Duodenal mucosa (tissue), 2 donors: ENCODE measurements around the gene UBR4.

Source experiments
- H3K27ac ChIP-seq: one replicate; pipeline ENCODE4 v1.7.0; 2013; ENCODE audit warnings: low read depth, low read length
- H3K27me3 ChIP-seq, 2 donors: one replicate each; pipeline ENCODE4 v1.7.0; 2013; ENCODE audit warnings: low read length in 2 of 2, control low read depth in 1 of 2; ENCODE audit not compliant: insufficient read depth in 2 of 2, control insufficient read depth in 1 of 2
- H3K36me3 ChIP-seq, 2 donors: one replicate each; pipeline ENCODE4 v1.7.0; 2013; ENCODE audit warnings: low read length in 2 of 2, control low read depth in 1 of 2; ENCODE audit not compliant: insufficient read depth in 2 of 2, control insufficient read depth in 1 of 2
- H3K4me1 ChIP-seq, 2 donors: one replicate each; pipeline ENCODE4 v1.7.0; 2013; ENCODE audit warnings: low read length in 2 of 2, control low read depth in 1 of 2; ENCODE audit not compliant: insufficient read depth in 2 of 2, control insufficient read depth in 1 of 2
- H3K4me3 ChIP-seq, 2 donors: one replicate each; pipeline ENCODE4 v1.7.0; 2013; ENCODE audit warnings: low read length in 2 of 2, low read depth in 1 of 2
- H3K9ac ChIP-seq, 2 donors: one replicate each; pipeline ENCODE4 v1.7.0; 2013; ENCODE audit warnings: low read length in 2 of 2, low read depth in 1 of 2
- H3K9me3 ChIP-seq, 2 donors: one replicate each; pipeline ENCODE4 v1.7.0; 2013; ENCODE audit warnings: low read length in 2 of 2, control low read depth in 1 of 2; ENCODE audit not compliant: control insufficient read depth in 1 of 2

Gene UBR4

DNA sequence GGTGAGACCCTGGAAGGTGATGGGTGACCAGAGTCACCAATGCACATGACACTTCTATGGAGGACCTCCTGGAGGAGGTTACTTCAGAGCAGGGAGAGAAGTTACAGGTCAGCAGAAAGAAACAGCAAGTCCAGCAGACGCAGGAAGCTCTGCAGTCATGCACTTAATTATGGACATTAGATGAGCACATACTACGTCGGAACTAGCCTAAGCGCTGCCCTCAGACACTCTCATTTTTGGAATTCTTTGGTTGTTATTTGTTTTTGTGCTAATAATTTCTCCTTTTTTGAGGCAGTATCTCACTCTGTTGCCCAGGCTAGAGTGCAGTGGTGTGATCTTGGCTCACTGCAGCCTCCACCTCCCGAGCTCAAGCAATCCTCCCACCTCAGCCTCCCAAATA is 160.3 kb downstream of the UBR4 start:
- Histone ChIP-seq H3K4me1 (no peaks in the 10 kb centered on the region), H3K4me3 (no peak overlapping the region), H3K9ac (no peak overlapping the region), H3K27ac (no peak overlapping the region), H3K27me3 (peaks cover 15% of the 10 kb centered on the region in 2 donors), H3K36me3 (no peaks in the 10 kb centered on the region), H3K9me3 (no peaks in the 10 kb centered on the region)

GRCh38 chr1:19049128-19049768 is 160.8 kb downstream of the UBR4 start:
- no peaks in the 10 kb centered on the region for H3K36me3 ChIP-seq
- H3K4me3 ChIP-seq, result no peak overlapping the region
- H3K4me1 ChIP-seq, result no peaks in the 10 kb centered on the region
- no peak overlapping the region for H3K9ac ChIP-seq
- peaks cover 10% of the 10 kb centered on the region in 2 donors for H3K27me3 ChIP-seq
- no peak overlapping the region for H3K27ac ChIP-seq
- no peaks in the 10 kb centered on the region for H3K9me3 ChIP-seq

DNA sequence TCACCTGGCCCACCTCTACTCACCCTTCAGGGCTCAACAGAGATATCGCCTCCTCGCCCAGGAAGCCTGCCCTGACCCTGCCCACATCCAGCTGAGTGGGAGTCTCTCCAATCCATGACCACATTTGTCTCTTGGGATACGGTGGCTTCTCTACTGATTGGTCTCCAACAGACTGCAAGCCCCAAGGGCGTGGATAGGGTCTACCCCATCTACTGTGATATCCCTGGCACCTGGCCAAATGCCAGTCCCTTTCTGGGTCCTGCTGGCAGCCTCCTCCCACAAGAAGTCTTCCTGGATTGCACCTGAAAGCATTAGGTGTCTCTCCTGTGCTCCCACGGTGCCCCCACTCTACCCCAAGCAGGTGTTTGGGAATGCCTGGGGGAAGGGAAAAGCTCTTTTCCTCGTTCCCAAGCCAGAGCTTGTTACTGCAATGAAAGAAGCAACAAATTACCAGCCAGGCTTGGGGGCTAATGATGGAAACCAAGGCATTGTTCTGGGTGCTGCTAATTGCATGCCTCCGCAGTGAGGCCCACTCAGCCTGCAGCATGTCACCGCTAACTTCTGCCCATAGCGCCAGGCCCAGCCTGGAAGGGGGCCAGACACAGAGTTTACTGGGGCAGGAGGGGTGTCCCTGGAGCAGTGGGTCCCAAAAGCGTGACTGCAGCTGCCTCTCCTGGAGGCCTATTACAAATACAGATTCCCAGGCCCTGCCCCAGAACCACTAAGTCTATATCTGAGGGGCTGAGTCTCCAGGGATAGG is 162.9 kb downstream of the UBR4 start:
- Histone ChIP-seq H3K4me3 (no peak overlapping the region), H3K27me3 (no peaks in the 10 kb centered on the region), H3K9me3 (no peaks in the 10 kb centered on the region), H3K27ac (no peak overlapping the region), H3K4me1 (no peaks in the 10 kb centered on the region), H3K36me3 (no peaks in the 10 kb centered on the region), H3K9ac (no peak overlapping the region)

GRCh38 chr1:19045898-19046880 is 163.9 kb downstream of the UBR4 start:
- no peak overlapping the region for H3K9ac ChIP-seq
- no peak overlapping the region for H3K27ac ChIP-seq
- H3K27me3 ChIP-seq, result no peaks in the 10 kb centered on the region

DNA sequence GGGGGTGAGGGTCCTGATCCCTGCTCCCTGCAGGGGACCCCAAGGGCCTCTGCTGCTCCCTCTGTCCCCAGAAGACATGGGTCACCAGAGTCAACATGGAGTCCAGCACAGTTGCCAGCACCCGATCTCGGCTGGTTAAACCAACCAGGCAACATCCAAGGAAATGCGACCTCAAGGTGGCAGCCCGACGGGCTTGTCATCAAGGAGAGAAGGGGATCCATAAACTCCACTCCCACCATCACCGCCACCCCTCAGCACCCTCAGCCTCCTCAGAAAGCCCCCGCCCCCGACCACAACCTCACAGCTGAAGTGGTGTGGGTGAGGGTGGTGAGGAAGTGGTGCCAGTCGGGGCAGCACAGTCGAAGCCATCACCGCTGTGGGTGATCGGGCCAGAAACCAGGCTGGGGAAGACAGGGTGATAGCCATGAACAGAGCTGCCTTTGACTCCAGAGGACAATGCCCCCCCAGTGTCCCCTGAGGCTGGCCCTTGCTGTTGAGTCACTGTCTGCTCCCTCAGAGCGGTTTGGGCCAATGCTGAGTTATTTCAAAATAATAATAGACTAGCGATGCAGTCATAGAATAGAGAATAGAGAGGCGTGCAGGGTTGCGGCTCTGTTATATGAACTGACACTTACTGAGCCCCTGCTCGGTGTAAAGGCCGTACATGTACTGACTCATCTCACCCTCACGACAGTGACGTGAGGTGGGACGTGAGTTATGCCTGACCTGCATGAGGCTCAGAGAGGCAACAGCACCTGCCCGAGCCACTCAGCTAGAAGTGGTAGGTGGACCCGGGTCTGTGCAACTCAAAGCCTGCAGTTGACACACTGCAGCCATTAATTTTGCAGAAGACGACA is 164.9 kb downstream of the UBR4 start:
- no peak overlapping the region for H3K27ac ChIP-seq
- H3K4me1 ChIP-seq, result no peaks in the 10 kb centered on the region
- H3K9ac ChIP-seq, result no peak overlapping the region
- H3K9me3 ChIP-seq, result no peaks in the 10 kb centered on the region
- H3K4me3 ChIP-seq, result no peak overlapping the region
- no peaks in the 10 kb centered on the region for H3K36me3 ChIP-seq
- H3K27me3 ChIP-seq, result peaks cover 0 to 2% of the 10 kb centered on the region in 2 donors

More at GRCh38 chr1:19045898-19046880, 163.9 kb downstream of the UBR4 start:
- Histone ChIP-seq H3K4me3 (no peak overlapping the region), H3K4me1 (no peaks in the 10 kb centered on the region), H3K9me3 (no peaks in the 10 kb centered on the region), H3K36me3 (no peaks in the 10 kb centered on the region)

DNA sequence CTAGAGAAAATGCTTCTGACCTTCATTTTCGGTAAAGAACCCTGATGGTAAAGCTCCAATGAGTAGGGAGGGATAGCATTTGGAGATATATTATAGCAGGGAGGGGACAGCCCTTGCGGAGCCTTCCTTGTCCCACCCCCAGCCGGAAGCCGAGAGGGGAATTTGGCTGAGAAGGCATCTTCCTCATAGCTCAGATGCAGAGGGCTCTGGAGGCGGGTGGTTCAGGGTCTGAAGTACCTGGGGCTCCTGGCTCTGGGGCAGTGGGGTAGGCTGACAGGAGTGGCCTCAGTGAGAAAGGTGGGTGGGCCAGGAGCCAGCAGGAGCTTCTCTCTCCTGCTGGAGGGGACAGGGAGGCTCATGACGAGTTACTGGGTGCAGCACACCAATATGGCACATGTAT is 165.6 kb downstream of the UBR4 start:
- H3K9me3 ChIP-seq, result no peaks in the 10 kb centered on the region
- no peak overlapping the region for H3K9ac ChIP-seq
- peaks cover 0 to 3% of the 10 kb centered on the region in 2 donors for H3K27me3 ChIP-seq
- no peaks in the 10 kb centered on the region for H3K36me3 ChIP-seq
- H3K27ac ChIP-seq, result no peak overlapping the region
- H3K4me1 ChIP-seq, result no peaks in the 10 kb centered on the region
- no peak overlapping the region for H3K4me3 ChIP-seq

- no peak overlapping the region for H3K27ac ChIP-seq
- H3K9ac ChIP-seq, result no peak overlapping the region
- H3K9me3 ChIP-seq, result no peaks in the 10 kb centered on the region
- H3K36me3 ChIP-seq, result no peaks in the 10 kb centered on the region
- H3K4me1 ChIP-seq, result no peaks in the 10 kb centered on the region
- H3K4me3 ChIP-seq, result no peak overlapping the region
- peaks cover 0 to 3% of the 10 kb centered on the region in 2 donors for H3K27me3 ChIP-seq
Observed at GRCh38 chr1:19043579-19044443, 166.3 kb downstream of the UBR4 start.

DNA sequence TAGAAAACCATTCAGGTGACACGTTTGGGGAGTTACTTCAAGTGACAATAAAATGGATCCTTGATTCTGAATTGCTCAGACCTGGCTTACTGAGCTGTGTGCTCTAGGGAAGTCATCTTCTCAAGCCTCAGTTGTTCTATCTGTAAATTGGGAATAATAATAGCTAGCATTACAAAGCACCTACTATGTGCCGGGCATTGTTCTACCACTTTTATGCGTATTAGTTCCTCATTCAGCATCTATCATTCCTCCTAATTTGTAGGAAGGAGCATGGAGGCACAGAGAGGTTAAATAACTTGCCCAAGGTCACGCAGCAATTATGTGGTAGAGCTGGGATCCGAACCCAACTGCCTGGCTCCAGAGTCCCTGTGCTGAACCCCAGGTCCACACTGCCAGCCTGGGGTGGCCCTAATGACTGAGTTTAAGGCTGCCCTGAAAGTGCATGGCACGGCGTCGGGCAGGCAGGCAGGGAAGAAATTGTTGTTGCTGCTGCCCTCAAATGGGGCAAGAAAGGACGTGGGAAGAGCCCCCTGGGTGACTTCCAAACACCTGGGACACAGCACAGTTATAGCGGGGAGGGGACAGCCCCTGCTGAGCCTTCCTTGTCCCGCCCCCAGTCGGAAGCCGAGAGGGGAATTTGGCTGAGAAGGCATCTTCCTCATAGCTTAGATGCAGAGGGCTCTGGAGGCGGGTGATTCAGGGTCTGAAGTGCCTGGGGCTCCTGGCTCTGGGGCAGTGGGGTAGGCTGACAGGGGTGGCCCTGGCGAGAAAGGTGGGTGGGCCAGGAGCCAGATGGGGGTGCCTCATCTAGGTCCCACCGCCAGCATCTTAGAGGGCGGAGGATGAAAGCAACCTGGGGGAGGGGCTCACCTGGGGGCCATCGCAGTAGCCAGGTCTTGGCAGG is 167.1 kb downstream of the UBR4 start:
- Histone ChIP-seq H3K9me3 (no peaks in the 10 kb centered on the region), H3K36me3 (no peaks in the 10 kb centered on the region), H3K4me1 (no peaks in the 10 kb centered on the region), H3K27me3 (peaks cover 0 to 3% of the 10 kb centered on the region in 2 donors), H3K9ac (no peak overlapping the region), H3K4me3 (no peak overlapping the region), H3K27ac (no peak overlapping the region)
